Measurements from ENCODE around the gene FBN1. TPM values are rescaled to one million over a fixed set of nuclear protein-coding genes. Genes with fewer than 3 reads are reported as not detected.
A peak's percentile ranks its signal among the peaks of the same experiment; 100 is the strongest.

The FBN1 gene
- total RNA-seq, 1 experiment from 2014 or later: 6.7 TPM

DNA sequence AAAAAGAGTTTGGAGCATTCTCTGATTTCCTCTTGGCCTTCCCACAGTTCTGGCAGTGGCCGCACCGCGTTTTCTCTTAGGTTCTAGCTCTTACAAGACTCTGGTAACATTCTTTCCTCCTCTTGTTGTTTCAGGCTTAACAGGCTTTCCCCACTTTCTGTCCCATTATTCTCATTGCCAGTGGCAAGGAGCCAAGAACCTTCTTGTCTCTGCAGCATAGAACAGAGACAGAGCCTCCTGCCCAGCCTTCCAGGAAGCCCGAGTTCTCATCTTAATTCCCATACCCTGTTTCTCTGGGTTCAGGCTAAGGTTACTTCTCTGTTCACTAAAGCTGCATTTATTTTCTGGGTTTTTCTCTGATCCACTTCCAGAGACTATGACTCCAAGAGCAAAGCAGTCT, 253.2 kb downstream of the FBN1 start:
- ATAC-seq: no peak
- H3K27me3 ChIP-seq (ENCODE audit: low read length): no peaks in the 10 kb centered on the region
- intact Hi-C loops (cut with micrococcal nuclease): no loop called here

GRCh38 chr15:48391950-48392349, 253.6 kb downstream of the FBN1 start:
- ChIA-PET POLR2A (ENCODE audit: unreplicated experiment) (no interaction called here), CTCF (no interaction called here)
- H3K4me1 ChIP-seq (ENCODE audit: insufficient read depth, low read length): peaks cover 12% of the 10 kb centered on the region
- no peak overlapping the region for H3K27ac ChIP-seq (ENCODE audit: low read length)
- TF ChIP-seq, protein P1, sequence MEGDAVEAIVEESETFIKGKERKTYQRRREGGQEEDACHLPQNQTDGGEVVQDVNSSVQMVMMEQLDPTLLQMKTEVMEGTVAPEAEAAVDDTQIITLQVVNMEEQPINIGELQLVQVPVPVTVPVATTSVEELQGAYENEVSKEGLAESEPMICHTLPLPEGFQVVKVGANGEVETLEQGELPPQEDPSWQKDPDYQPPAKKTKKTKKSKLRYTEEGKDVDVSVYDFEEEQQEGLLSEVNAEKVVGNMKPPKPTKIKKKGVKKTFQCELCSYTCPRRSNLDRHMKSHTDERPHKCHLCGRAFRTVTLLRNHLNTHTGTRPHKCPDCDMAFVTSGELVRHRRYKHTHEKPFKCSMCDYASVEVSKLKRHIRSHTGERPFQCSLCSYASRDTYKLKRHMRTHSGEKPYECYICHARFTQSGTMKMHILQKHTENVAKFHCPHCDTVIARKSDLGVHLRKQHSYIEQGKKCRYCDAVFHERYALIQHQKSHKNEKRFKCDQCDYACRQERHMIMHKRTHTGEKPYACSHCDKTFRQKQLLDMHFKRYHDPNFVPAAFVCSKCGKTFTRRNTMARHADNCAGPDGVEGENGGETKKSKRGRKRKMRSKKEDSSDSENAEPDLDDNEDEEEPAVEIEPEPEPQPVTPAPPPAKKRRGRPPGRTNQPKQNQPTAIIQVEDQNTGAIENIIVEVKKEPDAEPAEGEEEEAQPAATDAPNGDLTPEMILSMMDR (conservative IDR thresholded peaks at IDR 0.05; ENCODE audit: low read depth, low read length): no peak
- TF ChIP-seq EZH2 (IDR thresholded peaks at IDR 0.05; ENCODE audit: low read length, unreplicated experiment) (no peak), EZH2phosphoT487 (IDR thresholded peaks at IDR 0.05; ENCODE audit: borderline replicate concordance, low read length) (no peak)
- no peaks in the 10 kb centered on the region for H4K20me1 ChIP-seq (ENCODE audit: low read length)
- H3K9me3 ChIP-seq (ENCODE audit: low read length): no peaks in the 10 kb centered on the region
- H2AFZ ChIP-seq (ENCODE audit: low read length): no peak overlapping the region
- intact Hi-C loops (cut with micrococcal nuclease): no loop called here
- H3F3A ChIP-seq (ENCODE audit: low read length, unreplicated experiment): no peaks in the 10 kb centered on the region
- H3K27me3 ChIP-seq (ENCODE audit: low read length): no peaks in the 10 kb centered on the region
- no peak overlapping the region for H3K4me3 ChIP-seq (ENCODE audit: low read length)
- H3K4me2 ChIP-seq (ENCODE audit: low read length): no peak overlapping the region
- no peak overlapping the region for H3K9ac ChIP-seq (ENCODE audit: low read length)
- no peaks in the 10 kb centered on the region for H3K9me2 ChIP-seq (replicated peaks; ENCODE audit: low read length)
- ATAC-seq (no peak), DNase-seq (no peak)
- BruUV-seq (replicated peaks): no TSS peak
- H3K36me3 ChIP-seq (ENCODE audit: low read depth, low read length): no peaks in the 10 kb centered on the region
- H3K79me2 ChIP-seq (ENCODE audit: low read length): no peaks in the 10 kb centered on the region

More for the DNA sequence above, 253.2 kb downstream of the FBN1 start:
- H4K20me1 ChIP-seq (ENCODE audit: low read length): no peaks in the 10 kb centered on the region
- H3K4me2 ChIP-seq (ENCODE audit: low read length): no peak overlapping the region
- no peak for TF ChIP-seq EZH2 (IDR thresholded peaks at IDR 0.05; ENCODE audit: low read length, unreplicated experiment)
- TF ChIP-seq EZH2phosphoT487 (IDR thresholded peaks at IDR 0.05; ENCODE audit: borderline replicate concordance, low read length): no peak
- TF ChIP-seq, protein P1 (conservative IDR thresholded peaks at IDR 0.05; ENCODE audit: low read depth, low read length): no peak
- no peak overlapping the region for H3K4me3 ChIP-seq (ENCODE audit: low read length)
- POLR2A ChIA-PET (ENCODE audit: unreplicated experiment): no interaction called here
- no peak for DNase-seq
- no peak overlapping the region for H3K9ac ChIP-seq (ENCODE audit: low read length)
- no TSS peak for BruUV-seq (replicated peaks)
- peaks cover 12% of the 10 kb centered on the region for H3K4me1 ChIP-seq (ENCODE audit: insufficient read depth, low read length)
- no peak overlapping the region for H2AFZ ChIP-seq (ENCODE audit: low read length)
- H3K9me2 ChIP-seq (replicated peaks; ENCODE audit: low read length): no peaks in the 10 kb centered on the region
- no peaks in the 10 kb centered on the region for H3K36me3 ChIP-seq (ENCODE audit: low read depth, low read length)
- H3K9me3 ChIP-seq (ENCODE audit: low read length): no peaks in the 10 kb centered on the region
- H3K27ac ChIP-seq (ENCODE audit: low read length): no peak overlapping the region
- no peaks in the 10 kb centered on the region for H3K79me2 ChIP-seq (ENCODE audit: low read length)
- H3F3A ChIP-seq (ENCODE audit: low read length, unreplicated experiment): no peaks in the 10 kb centered on the region
- CTCF ChIA-PET: no interaction called here

GRCh38 chr15:48389691-48390143, 255.8 kb downstream of the FBN1 start:
- Histone ChIP-seq H3K36me3 (ENCODE audit: low read depth, low read length) (no peaks in the 10 kb centered on the region), H3K27me3 (ENCODE audit: low read length) (no peaks in the 10 kb centered on the region), H3K4me2 (ENCODE audit: low read length) (peak overlapping the region; percentile 19; the same call in 1 of the 2 replicates), H3K27ac (ENCODE audit: low read length) (peak overlapping the region; percentile 34), H3K9me2 (replicated peaks; ENCODE audit: low read length) (no peaks in the 10 kb centered on the region), H3K4me1 (ENCODE audit: insufficient read depth, low read length) (peaks cover 12% of the 10 kb centered on the region), H2AFZ (ENCODE audit: low read length) (peak overlapping the region; percentile 23), H3K79me2 (ENCODE audit: low read length) (no peaks in the 10 kb centered on the region), H4K20me1 (ENCODE audit: low read length) (no peaks in the 10 kb centered on the region), H3K9me3 (ENCODE audit: low read length) (no peaks in the 10 kb centered on the region), H3K4me3 (ENCODE audit: low read length) (no peak overlapping the region), H3K9ac (ENCODE audit: low read length) (no peak overlapping the region), H3F3A (ENCODE audit: low read length, unreplicated experiment) (no peaks in the 10 kb centered on the region)
- ATAC-seq (peak; percentile 67), DNase-seq (peak; percentile 57)
- intact Hi-C loops (cut with micrococcal nuclease): no loop called here
- no peak for TF ChIP-seq EZH2phosphoT487 (IDR thresholded peaks at IDR 0.05; ENCODE audit: borderline replicate concordance, low read length)
- TF ChIP-seq, protein P1 (conservative IDR thresholded peaks at IDR 0.05; ENCODE audit: low read depth, low read length): no peak
- no TSS peak for BruUV-seq (replicated peaks)
- ChIA-PET CTCF (no interaction called here), POLR2A (ENCODE audit: unreplicated experiment) (no interaction called here)
